ENCODE results near the gene CCDC78. TPM values are rescaled to one million over a fixed set of nuclear protein-coding genes. Genes with fewer than 3 reads are reported as not detected.

CCDC78 gene
- total RNA-seq, 1 donor from 2014 or later, result 4.9 TPM

GRCh38 chr16:708959-709358, 17.3 kb downstream of the CCDC78 start:
- no peak for TF ChIP-seq CTCF (conservative IDR thresholded peaks at IDR 0.05; ENCODE audit: low read depth, low read length)
- H3K4me3 ChIP-seq (ENCODE audit: low read depth, low read length), result no peak overlapping the region
- no peak for DNase-seq (ENCODE audit: low read depth)

GRCh38 chr16:708019-708418, 18.2 kb downstream of the CCDC78 start:
- DNase-seq (ENCODE audit: low read depth), result no peak
- TF ChIP-seq CTCF (conservative IDR thresholded peaks at IDR 0.05; ENCODE audit: low read depth, low read length), result no peak
- no peak overlapping the region for H3K4me3 ChIP-seq (ENCODE audit: low read depth, low read length)

- TF ChIP-seq CTCF (conservative IDR thresholded peaks at IDR 0.05; ENCODE audit: low read depth, low read length), result no peak
- no peak for DNase-seq (ENCODE audit: low read depth)
Measured at GRCh38 chr16:707062-707538, 19.1 kb downstream of the CCDC78 start.

GRCh38 chr16:706189-707061, 19.8 kb downstream of the CCDC78 start:
- TF ChIP-seq CTCF (conservative IDR thresholded peaks at IDR 0.05; ENCODE audit: low read depth, low read length), result no peak
- no peak for DNase-seq (ENCODE audit: low read depth)
- H3K4me3 ChIP-seq (ENCODE audit: low read depth, low read length), result no peak overlapping the region

More at GRCh38 chr16:707062-707538, 19.1 kb downstream of the CCDC78 start:
- no peak overlapping the region for H3K4me3 ChIP-seq (ENCODE audit: low read depth, low read length)

- H3K4me3 ChIP-seq (ENCODE audit: low read depth, low read length), result no peak within 1 kb of the TSS
- no peak for DNase-seq (ENCODE audit: low read depth)
- no peak for TF ChIP-seq CTCF (conservative IDR thresholded peaks at IDR 0.05; ENCODE audit: low read depth, low read length)
Measured at GRCh38 chr16:705431-706188, 20.6 kb downstream of the CCDC78 start, which contains the start of gene FBXL16. Gene FBXL16 (minus strand): TSS chr16:705801. CDS start chr16:697405, 8,396 bp downstream.

GRCh38 chr16:704552-705380, 21.5 kb downstream of the CCDC78 start:
- H3K4me3 ChIP-seq (ENCODE audit: low read depth, low read length), result no peak overlapping the region
- DNase-seq (ENCODE audit: low read depth), result no peak
- no peak for TF ChIP-seq CTCF (conservative IDR thresholded peaks at IDR 0.05; ENCODE audit: low read depth, low read length)

All from epithelial cell of proximal tubule (primary cell).